Measurements from ENCODE around the gene KRT85. TPM values are rescaled to one million over a fixed set of nuclear protein-coding genes. Genes with fewer than 3 reads are reported as not detected.

KRT85 gene
- polyA plus RNA-seq, 1 experiment = not detected

DNA sequence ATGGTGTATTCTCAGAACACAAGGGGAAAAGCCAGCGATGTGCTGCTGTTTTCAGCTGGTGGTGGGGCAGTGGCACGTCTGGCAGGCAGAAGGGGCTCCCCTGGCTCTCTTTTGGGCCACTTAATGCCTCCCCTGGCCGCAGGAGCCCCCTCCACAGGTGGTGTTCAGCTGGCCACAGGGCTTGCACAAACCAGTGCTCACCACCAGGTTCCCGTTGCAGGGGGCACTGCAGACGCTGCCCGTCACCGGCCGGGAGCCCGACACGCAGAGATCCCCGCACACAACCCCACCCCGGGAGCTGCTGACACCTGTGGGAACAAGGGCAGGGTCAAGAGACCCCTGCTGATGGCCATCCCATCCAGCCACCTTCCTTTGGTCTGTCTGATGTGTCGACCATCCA lies 52.8 kb downstream of the KRT85 start:
- Histone ChIP-seq H3K4me3 (ENCODE audit: low read depth, low read length) (no peak overlapping the region), H3K27me3 (ENCODE audit: control insufficient read depth, insufficient read depth, low read length) (no peaks in the 10 kb centered on the region; the same call in none of the 2 replicates), H3K36me3 (ENCODE audit: control insufficient read depth, insufficient read depth, low read length) (no peaks in the 10 kb centered on the region)
- TF ChIP-seq, protein P1, sequence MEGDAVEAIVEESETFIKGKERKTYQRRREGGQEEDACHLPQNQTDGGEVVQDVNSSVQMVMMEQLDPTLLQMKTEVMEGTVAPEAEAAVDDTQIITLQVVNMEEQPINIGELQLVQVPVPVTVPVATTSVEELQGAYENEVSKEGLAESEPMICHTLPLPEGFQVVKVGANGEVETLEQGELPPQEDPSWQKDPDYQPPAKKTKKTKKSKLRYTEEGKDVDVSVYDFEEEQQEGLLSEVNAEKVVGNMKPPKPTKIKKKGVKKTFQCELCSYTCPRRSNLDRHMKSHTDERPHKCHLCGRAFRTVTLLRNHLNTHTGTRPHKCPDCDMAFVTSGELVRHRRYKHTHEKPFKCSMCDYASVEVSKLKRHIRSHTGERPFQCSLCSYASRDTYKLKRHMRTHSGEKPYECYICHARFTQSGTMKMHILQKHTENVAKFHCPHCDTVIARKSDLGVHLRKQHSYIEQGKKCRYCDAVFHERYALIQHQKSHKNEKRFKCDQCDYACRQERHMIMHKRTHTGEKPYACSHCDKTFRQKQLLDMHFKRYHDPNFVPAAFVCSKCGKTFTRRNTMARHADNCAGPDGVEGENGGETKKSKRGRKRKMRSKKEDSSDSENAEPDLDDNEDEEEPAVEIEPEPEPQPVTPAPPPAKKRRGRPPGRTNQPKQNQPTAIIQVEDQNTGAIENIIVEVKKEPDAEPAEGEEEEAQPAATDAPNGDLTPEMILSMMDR (IDR thresholded peaks at IDR 0.05; ENCODE audit: insufficient read depth, low read depth, low read length) = no peak
- ChIA-PET CTCF (interaction anchor here (6.0 kb wide), 1 partner anchor 12 kb away, joined by 53 read pairs; no protein-coding TSS in a partner anchor), POLR2A (no interaction called here)
- no peak for DNase-seq (ENCODE audit: low read depth)

DNA sequence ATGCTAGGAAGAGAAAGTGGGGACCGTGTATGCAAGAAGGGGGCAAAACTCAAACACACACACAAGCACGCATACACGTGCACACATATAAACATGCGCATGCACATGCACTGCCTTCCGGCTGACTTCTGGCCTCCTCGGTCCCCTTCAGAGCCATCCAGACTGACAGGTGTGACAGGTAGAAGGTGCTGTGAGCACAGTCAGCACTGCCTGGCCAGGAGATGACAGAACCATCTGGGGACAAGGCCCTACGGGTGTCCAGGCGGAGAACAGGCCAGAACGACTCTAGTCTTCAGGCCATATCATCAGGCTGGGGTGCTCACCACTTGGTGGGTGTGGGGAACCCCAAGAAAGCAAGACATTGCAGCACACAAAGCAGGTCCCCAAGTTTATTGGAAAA lies 53.4 kb downstream of the KRT85 start:
- H3K36me3 ChIP-seq (ENCODE audit: control insufficient read depth, insufficient read depth, low read length) = no peaks in the 10 kb centered on the region
- no peak for DNase-seq (ENCODE audit: low read depth)
- H3K27me3 ChIP-seq (ENCODE audit: control insufficient read depth, insufficient read depth, low read length) = no peaks in the 10 kb centered on the region; the same call in none of the 2 replicates
- TF ChIP-seq, protein P1 (IDR thresholded peaks at IDR 0.05; ENCODE audit: insufficient read depth, low read depth, low read length) = no peak
- ChIA-PET POLR2A (no interaction called here), CTCF (interaction anchor here (6.0 kb wide), 1 partner anchor 13 kb away, joined by 53 read pairs; no protein-coding TSS in a partner anchor)
- H3K4me3 ChIP-seq (ENCODE audit: low read depth, low read length) = no peak overlapping the region

DNA sequence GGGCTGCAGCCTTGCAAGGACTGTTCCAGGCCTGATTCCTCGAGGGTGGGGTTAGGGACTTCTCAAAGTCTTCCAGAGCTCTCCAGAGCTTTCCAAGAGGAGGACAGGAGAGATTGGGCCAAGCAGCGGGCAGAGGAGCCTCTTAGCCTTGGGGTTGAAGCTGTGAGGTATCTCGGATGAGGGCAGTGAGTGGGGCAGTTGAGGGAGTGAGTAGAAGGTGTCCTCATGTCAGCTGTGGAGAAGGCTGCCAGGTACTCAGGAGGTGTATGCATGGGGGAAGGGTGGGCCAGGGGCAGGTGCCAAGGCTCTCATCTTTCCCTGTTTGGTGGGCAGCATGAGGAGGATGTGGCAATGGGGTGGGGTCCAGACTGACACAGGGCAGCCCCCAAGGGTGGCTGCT lies 53.8 kb downstream of the KRT85 start:
- TF ChIP-seq, protein P1 (IDR thresholded peaks at IDR 0.05; ENCODE audit: insufficient read depth, low read depth, low read length) = no peak
- CTCF ChIA-PET = interaction anchor here (6.0 kb wide), 1 partner anchor 13 kb away, joined by 53 read pairs; no protein-coding TSS in a partner anchor
- H3K4me3 ChIP-seq (ENCODE audit: low read depth, low read length) = no peak overlapping the region
- no peak for DNase-seq (ENCODE audit: low read depth)
- H3K36me3 ChIP-seq (ENCODE audit: control insufficient read depth, insufficient read depth, low read length) = no peaks in the 10 kb centered on the region
- H3K27me3 ChIP-seq (ENCODE audit: control insufficient read depth, insufficient read depth, low read length) = no peaks in the 10 kb centered on the region; the same call in none of the 2 replicates
- POLR2A ChIA-PET = no interaction called here

DNA sequence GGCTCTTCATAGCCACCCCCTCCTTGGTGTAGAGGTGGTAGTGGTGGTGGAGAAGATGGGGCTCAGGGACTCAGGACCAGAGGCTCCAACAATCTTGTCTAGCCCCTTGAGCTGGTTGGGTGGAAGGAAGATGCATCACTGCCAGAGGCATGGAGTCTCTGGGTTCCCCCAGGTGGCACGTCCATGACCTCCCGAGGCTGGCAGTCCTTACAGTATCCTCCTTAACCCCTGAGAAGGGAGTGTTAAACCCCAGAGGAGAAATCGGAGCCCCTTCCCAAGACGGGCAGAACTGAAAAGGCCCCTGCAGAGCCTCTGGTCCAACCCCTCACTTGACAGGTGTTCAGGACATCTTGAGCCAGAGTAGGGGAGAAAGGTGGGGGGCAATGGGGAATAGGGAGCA lies 55.2 kb downstream of the KRT85 start:
- TF ChIP-seq, protein P1 (IDR thresholded peaks at IDR 0.05; ENCODE audit: insufficient read depth, low read depth, low read length) = no peak
- DNase-seq (ENCODE audit: low read depth) = no peak
- no peaks in the 10 kb centered on the region; the same call in 1 of the 2 replicates for H3K27me3 ChIP-seq (ENCODE audit: control insufficient read depth, insufficient read depth, low read length)
- CTCF ChIA-PET = interaction anchor here (0.8 to 6.0 kb wide), 5 partner anchors 15 to 168 kb away, joined by 3 to 53 read pairs (median 7); no protein-coding TSS in a partner anchor
- H3K36me3 ChIP-seq (ENCODE audit: control insufficient read depth, insufficient read depth, low read length) = no peaks in the 10 kb centered on the region
- POLR2A ChIA-PET = no interaction called here
- H3K4me3 ChIP-seq (ENCODE audit: low read depth, low read length) = no peak overlapping the region

DNA sequence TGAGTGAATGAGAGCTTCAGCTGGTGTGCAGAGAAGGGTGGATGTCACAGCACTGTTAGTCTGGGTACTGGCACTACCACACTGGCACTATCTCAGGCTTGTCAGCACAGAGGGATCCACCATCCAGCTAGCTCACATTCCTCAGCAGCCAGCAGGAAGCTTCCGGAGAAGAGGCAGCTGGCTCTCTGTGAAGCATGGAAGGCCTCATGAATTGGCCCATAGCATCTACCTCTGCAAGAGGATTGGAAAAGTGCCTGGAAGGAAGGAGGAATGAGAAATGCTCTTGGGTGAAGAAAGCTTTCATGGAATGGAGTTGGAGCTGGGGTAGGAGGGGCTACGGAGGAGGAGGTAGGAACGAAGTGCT lies 56.0 kb downstream of the KRT85 start:
- TF ChIP-seq, protein P1 (IDR thresholded peaks at IDR 0.05; ENCODE audit: insufficient read depth, low read depth, low read length) = no peak
- no peaks in the 10 kb centered on the region; the same call in 1 of the 2 replicates for H3K27me3 ChIP-seq (ENCODE audit: control insufficient read depth, insufficient read depth, low read length)
- ChIA-PET POLR2A (no interaction called here), CTCF (interaction anchor here (0.8 to 6.0 kb wide), 11 partner anchors 8 to 168 kb away, joined by 3 to 53 read pairs (median 6); partner anchors contain the start of gene KRT80)
- H3K36me3 ChIP-seq (ENCODE audit: control insufficient read depth, insufficient read depth, low read length) = no peaks in the 10 kb centered on the region
- no peak for DNase-seq (ENCODE audit: low read depth)
- no peak overlapping the region for H3K4me3 ChIP-seq (ENCODE audit: low read depth, low read length)

All from BJ (cell line).